A549 (cell line): Measurements from ENCODE around the gene ENTREP3. TPM values are rescaled to one million over a fixed set of nuclear protein-coding genes. Genes with fewer than 3 reads are reported as not detected.
A peak's percentile ranks its signal among the peaks of the same experiment; 100 is the strongest.

Source experiments
- BCL3 ChIP-seq: fragments of >200 bp; sonication (Bioruptor Twin); formaldehyde crosslinking; IDR thresholded peaks from 3 replicates; pipeline ENCODE4 v1.6.1; 2016
- BHLHE40 ChIP-seq: IDR thresholded peaks from 2 replicates; pipeline ENCODE4 v1.6.1; 2012; ENCODE audit warnings: low read depth, low read length, inconsistent platforms
- CBX8 ChIP-seq: fragments of 200-600 bp; sonication (generic); IDR thresholded peaks from 2 replicates; pipeline ENCODE4 v1.6.1; 2016
- CHD4 ChIP-seq: fragments of 200-600 bp; sonication (generic); IDR thresholded peaks from 2 replicates; pipeline ENCODE4 v1.6.1; 2016; ENCODE audit warnings: antibody characterized with exemption, mild to moderate bottlenecking, borderline replicate concordance
- CTCF ChIP-seq: fragments of >200 bp; sonication (Bioruptor Twin); formaldehyde crosslinking; IDR thresholded peaks from 3 replicates; pipeline ENCODE4 v1.5.1; 2016
- E2F6 ChIP-seq: IDR thresholded peaks from 2 replicates; pipeline ENCODE4 v1.6.1; 2012; ENCODE audit warnings: low read depth, borderline replicate concordance
- EHMT2 ChIP-seq: fragments of 200-600 bp; sonication (generic); IDR thresholded peaks from 2 replicates; pipeline ENCODE4 v1.6.1; 2016; ENCODE audit warnings: antibody characterized with exemption, low read depth, mild to moderate bottlenecking, moderate library complexity
- ESRRA ChIP-seq: fragments of 150-350 bp; IDR thresholded peaks from 2 replicates; pipeline ENCODE4 v1.6.1; 2014; ENCODE audit warnings: mild to moderate bottlenecking, low read length, borderline replicate concordance
- FOSB ChIP-seq: fragments of 250-450 bp; sonication (Bioruptor Pico); IDR thresholded peaks from 2 replicates; pipeline ENCODE4 v1.5.0; 2020; ENCODE audit warnings: mild to moderate bottlenecking, moderate library complexity
- GATA3 ChIP-seq: IDR thresholded peaks from 2 replicates; pipeline ENCODE4 v1.6.1; 2012; ENCODE audit warnings: borderline replicate concordance
- HDAC2 ChIP-seq: fragments of 200-600 bp; sonication (generic); IDR thresholded peaks from 2 replicates; pipeline ENCODE4 v1.6.1; 2016
- HES2 ChIP-seq: fragments of >200 bp; sonication (Bioruptor Twin); formaldehyde crosslinking; IDR thresholded peaks from 2 replicates; pipeline ENCODE4 v1.6.1; 2016
- HEYL ChIP-seq: fragments of 250-450 bp; sonication (Bioruptor Pico); IDR thresholded peaks from 2 replicates; pipeline ENCODE4 v1.8.0; 2021; ENCODE audit warnings: mild to moderate bottlenecking, moderate library complexity
- HOXB5 ChIP-seq: fragments of 250-450 bp; sonication (Bioruptor Pico); IDR thresholded peaks from 2 replicates; pipeline ENCODE4 v1.5.0; 2020; ENCODE audit warnings: mild to moderate bottlenecking, moderate library complexity
- JUNB ChIP-seq: fragments of >200 bp; sonication (Bioruptor Twin); formaldehyde crosslinking; IDR thresholded peaks from 2 replicates; pipeline ENCODE4 v1.6.1; 2016
- KDM1A ChIP-seq: fragments of 200-600 bp; sonication (generic); IDR thresholded peaks from 2 replicates; pipeline ENCODE4 v1.6.1; 2016; ENCODE audit warnings: low read depth, mild to moderate bottlenecking
- KDM5A ChIP-seq: fragments of 200-600 bp; sonication (generic); IDR thresholded peaks from 2 replicates; pipeline ENCODE4 v1.6.1; 2016; ENCODE audit warnings: antibody characterized with exemption, mild to moderate bottlenecking
- MAFK ChIP-seq: fragments of 450-650 bp; IDR thresholded peaks from 2 replicates; pipeline ENCODE4 v1.6.1; 2014; ENCODE audit not compliant: partially characterized antibody
- MAX ChIP-seq: IDR thresholded peaks from 2 replicates; pipeline ENCODE4 v1.6.1; 2012
- MAZ ChIP-seq: fragments of 150-350 bp; IDR thresholded peaks from 2 replicates; pipeline ENCODE4 v1.6.1; 2014; ENCODE audit warnings: antibody characterized with exemption, low read depth, low read length, borderline replicate concordance
- NPAS2 ChIP-seq: fragments of 250-450 bp; sonication (Bioruptor Pico); IDR thresholded peaks from 2 replicates; pipeline ENCODE4 v1.8.0; 2022; ENCODE audit warnings: mild to moderate bottlenecking, moderate library complexity, borderline replicate concordance
- PBX3 ChIP-seq: IDR thresholded peaks from 2 replicates; pipeline ENCODE4 v1.6.1; 2012
- PHF8 ChIP-seq: fragments of 200-600 bp; sonication (generic); IDR thresholded peaks from 2 replicates; pipeline ENCODE4 v1.6.1; 2016; ENCODE audit warnings: low read depth, mild to moderate bottlenecking, antibody characterized with exemption, moderate library complexity, borderline replicate concordance
- RARB ChIP-seq: fragments of 250-450 bp; sonication (Bioruptor Pico); IDR thresholded peaks from 2 replicates; pipeline ENCODE4 v1.8.0; 2021; ENCODE audit warnings: mild to moderate bottlenecking, moderate library complexity
- RCOR1 ChIP-seq: fragments of 150-350 bp; IDR thresholded peaks from 2 replicates; pipeline ENCODE4 v1.6.1; 2014; ENCODE audit warnings: antibody characterized with exemption, low read length, low read depth
- REST ChIP-seq: fragments of 200-600 bp; sonication (generic); IDR thresholded peaks from 2 replicates; pipeline ENCODE4 v1.6.1; 2016; ENCODE audit warnings: antibody characterized with exemption, mild to moderate bottlenecking, moderate library complexity
- RFX5 ChIP-seq: fragments of 450-650 bp; IDR thresholded peaks from 2 replicates; pipeline ENCODE4 v1.7.1; 2014; ENCODE audit warnings: antibody characterized with exemption, mild to moderate bottlenecking, moderate library complexity
- RNF2 ChIP-seq: fragments of 200-600 bp; sonication (generic); IDR thresholded peaks from 2 replicates; pipeline ENCODE4 v1.6.1; 2016; ENCODE audit warnings: low read depth, mild to moderate bottlenecking, antibody characterized with exemption, moderate library complexity, borderline replicate concordance
- TFCP2L1 ChIP-seq: fragments of 250-450 bp; sonication (Bioruptor Pico); IDR thresholded peaks from 2 replicates; pipeline ENCODE4 v1.5.0; 2021; ENCODE audit warnings: mild to moderate bottlenecking
- TP53 ChIP-seq: fragments of 250-450 bp; sonication (Bioruptor Pico); IDR thresholded peaks from 2 replicates; pipeline ENCODE4 v1.5.0; 2021; ENCODE audit warnings: mild to moderate bottlenecking, moderate library complexity
- USF2 ChIP-seq: fragments of 450-650 bp; IDR thresholded peaks from 2 replicates; pipeline ENCODE4 v1.6.1; 2014; ENCODE audit warnings: antibody characterized with exemption
- ZFP36 ChIP-seq: fragments of 450-650 bp; IDR thresholded peaks from 2 replicates; pipeline ENCODE4 v1.6.1; 2014; ENCODE audit warnings: borderline replicate concordance; ENCODE audit not compliant: partially characterized antibody
- ZNF302 ChIP-seq: fragments of 250-450 bp; sonication (Bioruptor Pico); IDR thresholded peaks from 2 replicates; pipeline ENCODE4 v1.9.0; 2021; ENCODE audit warnings: inconsistent platforms, mild to moderate bottlenecking, moderate library complexity
- polyA plus RNA-seq, 4 experiments: library from polyadenylated mRNA; depleted of rRNA in 3 of 4; stranded (reverse); fragments of >200 nt; fragmentation: RNase III in 1 of 4; extraction: RNeasy Plus Mini Kit Qiagen cat#74134 plus additional on column Dnase treatment in 1 of 4; gene quantifications; 2 replicates in 3 of 4; 3 replicates in 1 of 4; pipeline ENCODE4 v1.2.3, GENCODE V29; 2011 to 2017

The ENTREP3 gene
- polyA plus RNA-seq, 2 of the 4 experiments (the other 2 are of a cell fraction): 8.4 to 29.5 TPM

GRCh38 chr1:155227261-155228095 lies 27.8 kb downstream of the ENTREP3 start (continued):
- TF ChIP-seq PBX3 (peak; percentile 89), E2F6 (peak; percentile 97), RARB (CRISPR knock-in tag) (no peak), HDAC2 (no peak), ZFP36 (no peak), KDM5A (no peak), ZNF302 (CRISPR knock-in tag) (no peak), TP53 (no peak), USF2 (no peak; the same call in 1 of the 2 replicates), NPAS2 (no peak), BHLHE40 (no peak), KDM1A (no peak), EHMT2 (no peak), CBX8 (no peak), MAZ (0 out of 2 replicates have a peak, but pooled peaks have one; percentile 6), REST (no peak; the same call in 1 of the 2 replicates), TFCP2L1 (CRISPR knock-in tag) (no peak), MAFK (no peak), MAX (peak; percentile 76), HES2 (no peak), PHF8 (peak; percentile 75), CHD4 (no peak), JUNB (no peak), RNF2 (0 out of 2 replicates have a peak, but pooled peaks have one; percentile 38), HOXB5 (CRISPR knock-in tag) (no peak), ESRRA (no peak), GATA3 (no peak), HEYL (CRISPR knock-in tag) (no peak), FOSB (CRISPR knock-in tag) (no peak), BCL3 (peak; percentile 84; the same call in 2 of the 3 replicates), CTCF (no peak), RFX5 (no peak), RCOR1 (no peak)
